Kidney epithelial cell (primary cell): Measurements from ENCODE around the gene ASB17. TPM values are rescaled to one million over a fixed set of nuclear protein-coding genes. Genes with fewer than 3 reads are reported as not detected.
"Not testable (repeated sequence)": the region's sequence is repeated elsewhere in the genome, so short reads cannot be mapped to it uniquely, and the experiment has no call there.

Experiments used
- DNase-seq: peaks from one replicate; pipeline ENCODE4 v3.0.0-alpha.2; 2010; ENCODE audit warnings: low read depth
- H3K27me3 ChIP-seq: 2 replicates; pipeline ENCODE4 v1.6.0; 2011; ENCODE audit warnings: low read length; ENCODE audit not compliant: control insufficient read depth, insufficient read depth
- H3K36me3 ChIP-seq: 2 replicates; pipeline ENCODE4 v1.5.1; 2011; ENCODE audit warnings: low read length; ENCODE audit not compliant: control insufficient read depth, insufficient read depth
- H3K4me3 ChIP-seq: 2 replicates; pipeline ENCODE4 v1.5.1; 2011; ENCODE audit warnings: low read depth, mild to moderate bottlenecking, control low read depth, low read length
- CTCF ChIP-seq: IDR thresholded peaks from 2 replicates; pipeline ENCODE4 v1.5.1; 2011; ENCODE audit warnings: mild to moderate bottlenecking, moderate library complexity, low read length, control low read depth, inconsistent platforms; ENCODE audit not compliant: insufficient read depth, poor library complexity, severe bottlenecking
- total RNA-seq: library from RNA; depleted of rRNA; stranded (reverse); fragments of >200 nt; gene quantifications from 2 replicates; pipeline ENCODE4 v1.2.3, GENCODE V29; 2015

ASB17 gene
- total RNA-seq, 1 donor from 2014 or later, result not detected

- Histone ChIP-seq H3K4me3 (no peak overlapping the region), H3K36me3 (no peaks in the 10 kb centered on the region), H3K27me3 (no peaks in the 10 kb centered on the region)
- DNase-seq, result no peak
- no peak for TF ChIP-seq CTCF
These were observed 32.7 kb upstream of the ASB17 start for GRCh38 chr1:75964760-75965408.

DNA sequence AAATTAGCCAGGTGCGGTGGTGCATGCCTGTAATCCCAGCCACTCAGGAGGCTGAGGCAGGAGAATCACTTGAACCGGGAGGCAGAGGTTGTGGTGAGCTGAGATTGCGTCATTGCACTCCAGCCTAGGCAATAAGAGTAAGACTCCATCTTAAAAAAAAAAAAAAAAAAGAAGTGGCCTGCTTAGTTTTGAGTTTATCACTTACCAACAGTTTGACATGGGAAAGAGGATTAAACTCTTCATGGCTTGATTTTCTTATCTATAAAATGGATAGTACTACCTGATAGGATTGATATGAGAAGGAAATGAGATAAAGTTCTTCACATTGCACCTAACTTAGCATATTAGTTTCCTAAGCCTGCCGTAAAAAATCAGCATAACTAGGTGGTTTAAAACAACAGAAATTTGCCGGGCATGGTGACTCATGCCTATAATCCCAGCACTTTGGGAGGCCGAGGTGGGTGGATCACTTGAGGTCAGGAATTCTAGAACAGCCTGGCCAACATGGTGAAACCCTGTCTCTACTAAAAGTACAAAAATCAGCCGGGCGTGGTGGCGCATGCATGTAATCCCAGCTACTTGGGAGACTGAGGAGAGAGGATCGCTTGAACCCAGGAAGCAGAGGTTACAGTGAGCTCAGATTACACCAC is 32.0 kb upstream of the ASB17 start:
- H3K4me3 ChIP-seq, H3K27me3 ChIP-seq, DNase-seq, H3K36me3 ChIP-seq: not testable (repeated sequence)

GRCh38 chr1:75954586-75954985 is 22.4 kb upstream of the ASB17 start:
- no peak for DNase-seq
- TF ChIP-seq CTCF, result no peak
- Histone ChIP-seq H3K36me3 (no peaks in the 10 kb centered on the region), H3K27me3 (no peaks in the 10 kb centered on the region), H3K4me3 (no peak overlapping the region)

DNA sequence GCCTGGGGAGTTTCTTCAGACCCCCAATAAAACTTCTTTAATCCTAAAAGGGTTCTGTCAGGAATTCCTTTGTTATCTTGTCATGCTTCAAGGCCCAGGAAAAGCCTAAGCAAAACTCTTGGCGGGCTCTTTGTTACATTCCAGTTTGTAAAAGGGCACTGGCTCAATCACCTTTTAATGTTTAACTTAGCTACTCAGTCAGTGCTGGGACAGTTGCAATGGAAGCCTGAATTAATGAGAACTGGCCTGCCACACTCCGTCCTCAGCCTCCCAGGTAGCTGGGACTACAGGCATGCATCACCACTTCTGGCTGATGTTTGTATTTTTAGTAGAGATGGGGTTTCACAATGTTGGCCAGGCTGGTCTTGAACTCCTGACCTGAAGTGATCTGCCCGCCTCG is 21.3 kb upstream of the ASB17 start:
- Histone ChIP-seq H3K4me3 (no peak overlapping the region), H3K27me3 (no peaks in the 10 kb centered on the region), H3K36me3 (no peaks in the 10 kb centered on the region)
- TF ChIP-seq CTCF, result no peak
- peak; percentile 63 for DNase-seq

DNA sequence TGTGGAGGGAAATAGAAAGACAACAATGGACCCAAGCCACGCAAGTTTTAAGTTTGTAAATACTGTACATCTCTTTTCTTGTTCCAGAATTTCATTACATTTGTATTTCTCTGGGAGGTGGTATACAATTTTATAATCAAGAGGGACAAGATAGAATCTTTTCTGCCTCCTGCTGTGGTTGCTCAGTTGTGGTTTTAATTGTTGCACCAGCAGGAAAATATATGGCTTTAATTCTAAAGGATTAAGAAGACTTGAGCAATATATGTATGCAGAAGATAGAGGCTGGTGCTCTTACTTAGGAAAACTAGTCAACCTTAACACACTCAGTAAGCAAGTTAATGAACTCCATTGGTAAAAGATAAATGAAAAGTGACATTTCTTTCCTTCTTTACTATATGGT is 19.8 kb upstream of the ASB17 start:
- DNase-seq, result no peak
- H3K4me3 ChIP-seq, result no peak overlapping the region

DNA sequence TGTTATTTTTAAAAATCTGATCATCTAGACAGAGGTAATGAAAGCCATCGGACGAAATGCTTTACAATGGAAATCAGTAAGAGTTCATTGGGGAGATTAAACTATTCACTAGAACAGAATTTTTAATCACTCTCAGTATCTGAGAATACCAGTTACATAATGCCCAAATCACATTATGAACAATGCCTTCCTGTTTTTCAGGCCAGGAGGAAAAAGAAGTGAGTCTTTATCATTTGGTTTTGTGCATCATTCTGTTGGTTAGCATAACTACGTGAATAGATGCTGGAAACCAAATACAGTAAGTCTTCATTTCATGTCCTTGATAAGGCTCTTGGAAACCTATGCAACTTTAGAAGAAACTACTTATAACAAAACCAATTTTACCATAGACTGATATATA is 18.0 kb upstream of the ASB17 start:
- H3K36me3 ChIP-seq, result no peaks in the 10 kb centered on the region
- DNase-seq, result no peak
- no peak overlapping the region for H3K4me3 ChIP-seq
- no peaks in the 10 kb centered on the region for H3K27me3 ChIP-seq
- TF ChIP-seq CTCF, result no peak

More for the DNA sequence above, 19.8 kb upstream of the ASB17 start:
- TF ChIP-seq CTCF, result no peak
- Histone ChIP-seq H3K27me3 (no peaks in the 10 kb centered on the region), H3K36me3 (no peaks in the 10 kb centered on the region)

GRCh38 chr1:75943037-75943436 is 10.8 kb upstream of the ASB17 start:
- H3K27me3 ChIP-seq, H3K36me3 ChIP-seq, H3K4me3 ChIP-seq, DNase-seq: not testable (repeated sequence)
